Fibroblast of mammary gland (primary cell): ENCODE data around the gene HOXC6.

Experiments
- DNase-seq: peaks from one replicate; pipeline ENCODE4 v3.0.0-alpha.2; 2010; ENCODE audit warnings: low read depth
- H3K4me3 ChIP-seq: 2 replicates; pipeline ENCODE4 v1.5.1; 2011; ENCODE audit warnings: low read depth, mild to moderate bottlenecking, low read length, moderate library complexity; ENCODE audit not compliant: control insufficient read depth
- TF ChIP-seq, protein P1 (sequence below): conservative IDR thresholded peaks from 2 replicates; pipeline ENCODE4 v1.5.1; 2011; ENCODE audit warnings: low read depth, low read length, inconsistent platforms; ENCODE audit not compliant: control insufficient read depth, insufficient read depth

Gene HOXC6

DNA sequence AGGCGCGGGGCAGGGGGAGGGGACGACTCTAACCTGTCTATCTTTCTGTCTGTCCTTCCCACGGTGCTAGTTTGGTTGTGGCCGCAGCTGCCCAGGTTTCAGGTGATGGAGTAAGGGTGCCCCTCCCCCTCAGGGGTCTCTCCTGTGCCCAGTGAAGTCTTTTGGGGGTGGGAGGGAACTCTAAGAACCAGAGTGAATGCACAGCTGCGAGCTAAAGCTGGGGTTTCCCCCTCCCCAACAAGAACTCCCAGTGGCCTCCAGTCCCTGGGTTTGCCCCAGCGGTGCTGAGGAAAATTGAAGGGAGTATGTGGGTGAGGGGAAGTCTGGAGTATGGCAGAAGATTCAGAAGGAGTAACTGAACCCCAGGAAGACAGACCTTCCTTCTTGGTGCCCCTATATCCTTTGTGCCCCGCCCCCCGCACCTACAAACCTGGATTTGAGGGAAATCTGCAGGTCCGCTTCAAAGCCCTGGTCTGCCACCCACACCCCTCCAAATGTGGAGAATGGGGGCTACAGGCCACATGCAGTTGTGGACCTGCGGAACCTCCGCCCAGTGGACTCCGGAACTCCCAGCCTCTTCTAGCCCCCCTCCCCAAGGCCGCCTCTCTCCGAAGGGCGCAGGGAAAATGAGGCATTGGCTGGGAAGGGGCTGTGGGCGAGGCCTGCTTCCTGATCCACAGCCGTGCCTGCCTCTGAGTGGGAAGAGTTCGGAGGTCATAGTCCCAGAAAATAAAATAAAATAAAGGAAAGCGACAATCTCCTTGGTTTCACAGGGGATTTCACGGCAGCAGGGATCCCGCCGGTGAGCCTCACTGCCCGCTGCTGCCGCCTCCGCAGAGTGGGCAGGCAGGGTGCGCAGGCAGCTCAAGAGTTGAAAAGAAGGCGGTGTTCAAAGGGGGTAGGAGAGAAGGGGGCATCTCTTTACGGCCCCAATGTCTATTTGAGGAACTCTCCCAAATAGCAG is 31.7 kb upstream of the HOXC6 start:
- DNase-seq: no peak
- peak overlapping the region; percentile 49 for H3K4me3 ChIP-seq
- TF ChIP-seq, protein P1, sequence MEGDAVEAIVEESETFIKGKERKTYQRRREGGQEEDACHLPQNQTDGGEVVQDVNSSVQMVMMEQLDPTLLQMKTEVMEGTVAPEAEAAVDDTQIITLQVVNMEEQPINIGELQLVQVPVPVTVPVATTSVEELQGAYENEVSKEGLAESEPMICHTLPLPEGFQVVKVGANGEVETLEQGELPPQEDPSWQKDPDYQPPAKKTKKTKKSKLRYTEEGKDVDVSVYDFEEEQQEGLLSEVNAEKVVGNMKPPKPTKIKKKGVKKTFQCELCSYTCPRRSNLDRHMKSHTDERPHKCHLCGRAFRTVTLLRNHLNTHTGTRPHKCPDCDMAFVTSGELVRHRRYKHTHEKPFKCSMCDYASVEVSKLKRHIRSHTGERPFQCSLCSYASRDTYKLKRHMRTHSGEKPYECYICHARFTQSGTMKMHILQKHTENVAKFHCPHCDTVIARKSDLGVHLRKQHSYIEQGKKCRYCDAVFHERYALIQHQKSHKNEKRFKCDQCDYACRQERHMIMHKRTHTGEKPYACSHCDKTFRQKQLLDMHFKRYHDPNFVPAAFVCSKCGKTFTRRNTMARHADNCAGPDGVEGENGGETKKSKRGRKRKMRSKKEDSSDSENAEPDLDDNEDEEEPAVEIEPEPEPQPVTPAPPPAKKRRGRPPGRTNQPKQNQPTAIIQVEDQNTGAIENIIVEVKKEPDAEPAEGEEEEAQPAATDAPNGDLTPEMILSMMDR: no peak

DNA sequence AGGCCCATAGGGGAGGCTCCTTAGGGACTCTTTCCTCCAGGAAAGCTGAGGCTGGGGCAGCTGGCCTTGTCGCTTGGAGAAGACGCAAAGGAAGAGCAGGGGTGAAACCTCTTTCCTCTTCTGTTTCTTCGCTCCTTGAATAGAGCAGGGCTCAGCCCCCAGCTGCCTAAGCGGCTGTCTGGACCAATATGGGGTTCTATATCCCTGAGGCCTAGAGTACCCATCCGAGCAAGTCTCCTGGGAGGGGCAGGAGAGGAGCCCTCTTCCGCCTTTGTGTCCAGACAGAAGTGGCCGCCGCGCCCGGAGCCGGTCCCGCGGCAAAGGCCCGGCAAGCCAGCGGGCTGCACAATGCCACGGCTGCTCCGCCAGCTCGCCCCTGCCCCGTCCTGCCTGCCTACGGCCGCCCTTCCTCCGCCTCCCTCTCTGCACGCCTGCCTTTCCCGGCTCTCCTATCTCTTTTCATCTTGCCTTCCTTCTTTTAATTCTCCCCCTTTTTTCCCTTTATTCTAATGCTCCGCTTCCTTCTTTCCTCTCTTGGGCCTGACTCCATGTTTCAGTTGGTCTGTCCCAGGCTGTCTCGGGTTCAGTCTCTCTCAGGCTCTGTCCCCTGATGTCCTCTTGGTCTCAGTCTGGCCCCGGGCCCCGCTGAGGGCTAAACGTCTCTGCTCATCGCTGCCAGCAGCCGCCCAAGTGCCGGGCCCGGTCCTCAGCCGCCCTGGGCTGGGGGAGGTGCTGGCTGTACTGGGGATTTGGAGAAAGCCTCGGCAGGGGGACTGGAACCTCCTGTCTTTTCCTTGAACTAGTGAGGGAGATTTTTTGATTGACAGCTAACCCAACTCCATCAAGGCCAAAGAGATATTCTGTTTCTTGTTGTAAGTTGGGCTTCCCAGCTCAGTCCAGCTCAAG is 30.8 kb upstream of the HOXC6 start:
- TF ChIP-seq, protein P1: no peak
- DNase-seq: no peak
- H3K4me3 ChIP-seq: peak overlapping the region; percentile 3

DNA sequence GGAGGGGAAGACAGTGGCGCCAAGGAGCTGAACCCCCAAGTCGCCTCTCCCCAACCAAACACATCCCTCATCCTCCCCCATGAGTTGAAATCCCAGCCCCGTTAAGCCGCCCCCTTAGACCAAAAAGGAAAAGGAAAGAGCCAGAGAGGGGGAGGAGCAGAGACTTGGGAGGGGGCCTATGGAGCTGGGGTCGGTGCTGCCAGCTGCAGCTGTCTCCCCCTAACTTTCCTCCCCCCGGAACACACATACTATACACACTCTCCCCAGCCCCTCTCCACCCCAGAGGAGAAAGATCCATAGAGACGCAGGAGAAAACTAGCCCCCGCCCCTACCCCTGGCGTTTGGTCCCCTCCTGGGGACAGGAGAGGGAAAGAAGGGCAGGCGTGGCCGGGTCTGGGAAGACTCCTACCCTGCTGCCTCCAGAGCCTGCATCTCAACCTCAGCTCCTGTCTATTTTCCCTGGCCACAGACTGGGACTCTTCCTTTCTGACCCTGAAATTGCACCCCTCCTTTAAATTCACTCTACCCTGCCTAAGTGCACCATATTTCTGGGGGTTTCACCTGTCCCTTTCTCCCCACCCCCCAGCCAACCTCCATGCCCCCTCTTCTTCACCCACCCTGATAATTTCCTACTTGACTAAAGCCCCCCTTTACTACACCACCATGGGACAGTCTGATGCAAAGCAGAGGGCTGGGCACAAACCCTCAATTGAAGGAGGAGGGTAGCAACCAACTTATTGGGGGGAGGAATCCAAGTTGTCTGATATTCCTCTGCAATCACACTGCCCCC is 29.9 kb upstream of the HOXC6 start:
- H3K4me3 ChIP-seq: peak overlapping the region; percentile 84
- DNase-seq: no peak
- TF ChIP-seq, protein P1: no peak

DNA sequence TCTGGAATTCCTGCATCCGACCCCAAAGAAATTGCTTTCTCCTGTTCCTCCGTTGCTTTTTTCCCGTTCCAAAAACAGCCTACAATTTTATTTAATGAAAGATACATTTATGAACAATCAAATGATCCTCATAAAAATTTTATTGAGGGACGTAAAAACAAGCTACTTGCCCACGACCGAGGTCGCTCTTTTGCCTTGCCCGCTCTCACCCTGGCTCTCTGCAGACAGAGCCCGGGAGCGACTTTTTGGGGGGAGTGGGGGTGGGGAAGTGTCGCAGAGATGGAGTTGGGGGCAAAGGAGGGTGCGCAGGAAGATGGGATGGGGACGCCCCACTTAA is 29.4 kb upstream of the HOXC6 start:
- H3K4me3 ChIP-seq: peak overlapping the region; percentile 84
- DNase-seq: no peak
- TF ChIP-seq, protein P1: no peak

DNA sequence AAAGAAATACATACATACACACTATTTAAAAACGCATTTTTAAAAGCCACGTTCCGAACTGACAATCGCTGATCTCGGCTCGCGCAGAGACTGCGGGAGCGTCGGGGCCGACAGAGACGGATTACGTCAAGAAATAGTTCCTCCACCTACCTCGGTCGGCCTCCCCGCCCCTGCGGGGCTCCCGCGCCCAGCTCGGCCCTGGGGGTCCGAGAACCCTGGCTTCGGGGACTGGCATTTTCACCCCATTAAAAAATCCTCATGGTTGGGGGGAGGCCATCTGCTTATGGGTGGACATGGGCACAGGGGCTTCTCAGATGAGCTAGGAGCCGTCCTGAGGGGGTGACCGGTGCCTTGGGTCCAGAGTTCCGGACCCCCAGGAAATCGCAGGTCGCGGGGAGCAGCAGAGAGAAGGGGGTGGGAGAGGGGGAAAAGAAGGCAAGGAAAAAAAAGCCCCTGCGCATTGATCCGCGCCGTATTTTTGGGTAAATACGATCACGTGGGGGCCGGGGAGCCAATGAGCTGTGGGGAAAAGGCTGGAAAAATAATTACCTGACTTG is 28.6 kb upstream of the HOXC6 start:
- DNase-seq: peak; percentile 89
- peak overlapping the region; percentile 84 for H3K4me3 ChIP-seq

More for the DNA sequence above, 28.6 kb upstream of the HOXC6 start:
- TF ChIP-seq, protein P1: no peak
